HG02943 (cell line): ENCODE results near the gene PNPLA5.
"Not testable (repeated sequence)": the region's sequence is repeated elsewhere in the genome, so short reads cannot be mapped to it uniquely, and the experiment has no call there.

ENCODE experiments used
- ATAC-seq: cut with Tn5 transposase; IDR thresholded peaks from one replicate; pipeline ENCODE4 v1.9.1; 2021; ENCODE audit warnings: mild to moderate bottlenecking, low read depth, moderate library complexity; ENCODE audit not compliant: unreplicated experiment

Gene PNPLA5

DNA sequence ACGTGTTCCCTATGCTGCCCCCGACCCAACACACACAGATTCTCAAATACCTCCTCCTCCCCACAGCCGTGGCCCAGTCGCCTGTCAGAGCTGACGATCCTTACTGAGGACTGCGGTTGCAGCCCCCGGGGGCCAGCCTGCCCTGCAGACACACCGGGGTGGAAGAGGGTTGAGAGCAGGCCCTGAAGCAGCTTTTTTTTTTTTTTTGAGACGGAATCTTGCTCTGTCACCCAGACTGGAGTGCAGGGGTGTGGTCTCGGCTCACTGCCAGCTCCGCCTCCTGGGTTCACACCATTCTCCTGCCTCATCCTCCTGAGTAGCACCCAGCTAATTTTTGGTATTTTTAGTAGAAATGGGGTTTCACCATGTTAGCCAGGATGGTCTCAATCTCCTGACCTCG is 11.2 kb upstream of the PNPLA5 start:
- ATAC-seq, result not testable (repeated sequence)

DNA sequence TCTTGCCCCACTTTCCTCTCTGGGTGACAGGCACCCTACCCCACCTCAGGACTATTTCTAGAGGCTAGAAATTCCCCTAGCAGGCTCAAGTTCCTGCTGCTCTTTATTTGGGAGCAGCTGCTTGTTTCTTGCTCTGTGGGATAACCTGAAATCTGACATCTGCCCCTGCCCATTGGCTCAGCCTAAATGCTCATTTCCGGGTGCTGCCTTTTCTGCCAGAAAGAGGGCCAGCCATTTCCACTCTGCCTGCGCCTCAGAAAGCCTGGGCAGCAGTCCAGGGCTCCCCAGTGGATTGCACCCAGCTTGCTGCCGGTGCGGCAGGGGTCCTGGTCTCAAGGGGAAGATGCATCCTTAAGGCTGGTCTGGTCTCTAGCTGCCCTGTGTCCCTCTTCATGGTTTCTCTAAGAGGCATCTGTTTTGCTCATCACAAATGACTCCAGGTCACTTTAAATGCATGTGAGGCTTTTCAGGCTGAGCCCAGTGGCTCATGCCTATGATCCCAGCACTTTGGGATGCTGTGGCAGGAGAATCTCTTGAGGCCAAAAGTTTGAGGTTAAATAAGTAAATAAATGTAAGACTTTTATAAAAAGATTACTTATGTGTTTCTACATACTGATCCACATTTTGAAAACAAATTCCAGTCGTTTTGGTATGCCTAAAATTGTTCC is 10.3 kb upstream of the PNPLA5 start:
- no peak for ATAC-seq

DNA sequence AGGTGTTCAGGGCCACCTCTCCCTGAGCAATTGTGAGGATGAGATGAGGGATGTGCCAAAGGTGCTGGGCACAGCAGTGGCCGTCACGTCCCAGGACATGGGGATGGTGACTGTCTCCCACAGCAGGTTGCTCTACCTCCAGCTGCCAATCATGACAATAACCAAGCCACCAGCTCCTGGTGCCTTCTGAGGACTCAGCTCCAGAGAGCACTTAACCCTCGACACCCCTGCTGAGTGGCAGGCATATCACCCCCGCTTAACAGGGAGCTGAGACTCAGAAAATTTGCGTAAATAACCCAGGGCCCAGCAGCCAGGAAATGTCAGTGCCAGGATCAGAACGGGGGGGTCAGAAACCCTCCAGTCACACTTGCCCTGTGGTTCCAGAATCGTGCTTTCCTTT is 8.4 kb upstream of the PNPLA5 start:
- no peak for ATAC-seq

DNA sequence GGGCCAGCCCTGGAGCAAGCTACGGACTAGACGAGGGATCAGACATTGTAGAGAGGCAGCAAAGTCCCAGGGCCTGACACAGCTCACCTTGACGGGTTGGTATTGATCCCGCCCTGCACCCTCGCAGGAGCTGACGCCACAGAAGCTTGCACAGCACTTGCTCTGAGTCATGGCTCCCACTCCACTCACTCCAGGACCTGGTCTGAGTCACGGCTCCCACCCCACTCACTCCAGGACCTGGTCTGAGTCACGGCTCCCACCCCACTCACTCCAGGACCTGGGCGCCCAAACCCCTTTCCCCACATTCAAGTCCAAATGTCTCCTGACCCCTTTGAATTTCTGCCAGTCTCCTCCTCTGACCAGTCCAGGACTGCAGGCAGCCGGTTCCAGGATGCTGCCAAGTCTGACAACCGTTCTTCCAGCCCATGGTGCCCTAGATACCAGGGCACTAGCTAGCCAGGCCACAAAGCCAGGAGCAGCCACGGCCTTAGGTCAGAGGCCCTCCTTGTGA is 6.0 kb upstream of the PNPLA5 start:
- no peak for ATAC-seq

DNA sequence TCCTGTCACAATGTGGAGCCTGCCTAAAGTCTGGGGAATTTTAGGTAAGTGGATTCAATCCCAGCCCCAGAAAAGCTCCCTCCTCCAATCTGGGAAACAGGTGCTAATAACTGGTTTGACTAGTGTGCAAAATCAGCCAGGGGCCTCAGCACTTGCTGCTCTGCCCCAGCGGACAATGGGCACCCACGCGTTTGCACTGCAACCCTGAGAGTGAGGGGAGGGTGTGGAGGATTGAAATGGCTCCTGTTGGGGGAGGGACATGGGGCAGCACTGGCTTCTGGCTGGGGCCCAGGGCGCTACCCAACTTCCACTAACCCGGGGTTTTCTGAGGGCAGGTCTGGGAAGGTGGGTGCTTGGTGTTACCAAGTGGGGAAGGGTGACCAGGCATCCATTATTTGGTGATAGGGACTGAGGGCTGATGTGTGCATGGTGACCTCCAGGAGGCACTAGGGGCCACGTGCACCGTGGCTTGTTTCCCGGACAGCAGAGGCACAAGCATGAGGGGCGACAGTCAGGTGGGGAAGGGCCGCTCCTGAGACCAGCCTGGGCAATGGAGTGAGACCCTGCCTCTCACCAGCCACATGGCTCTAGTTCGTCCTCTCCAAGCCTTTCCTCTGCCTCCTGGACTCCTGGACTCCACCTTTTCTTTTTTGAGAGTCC is 4.3 kb upstream of the PNPLA5 start:
- no peak for ATAC-seq

DNA sequence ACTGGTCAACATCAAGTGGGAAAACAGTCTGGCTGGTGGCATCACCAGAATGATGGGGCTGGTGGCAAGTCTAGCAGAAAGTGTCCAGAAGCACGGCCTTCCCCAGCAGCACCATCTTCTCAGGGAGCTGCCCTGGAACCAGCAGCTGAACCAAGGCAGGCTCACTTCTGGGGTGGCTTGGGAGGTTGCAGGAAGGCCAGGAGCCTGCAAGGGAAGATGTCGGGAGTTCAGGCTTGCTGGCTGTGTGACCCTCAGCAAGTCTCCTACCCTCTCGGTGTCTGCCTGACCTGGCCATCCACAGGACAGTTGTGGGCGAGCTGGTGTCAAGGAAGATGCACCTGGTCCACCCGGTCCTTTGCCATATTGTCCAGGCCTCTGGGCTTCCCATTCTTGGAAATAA is 2.3 kb upstream of the PNPLA5 start:
- ATAC-seq, result no peak

DNA sequence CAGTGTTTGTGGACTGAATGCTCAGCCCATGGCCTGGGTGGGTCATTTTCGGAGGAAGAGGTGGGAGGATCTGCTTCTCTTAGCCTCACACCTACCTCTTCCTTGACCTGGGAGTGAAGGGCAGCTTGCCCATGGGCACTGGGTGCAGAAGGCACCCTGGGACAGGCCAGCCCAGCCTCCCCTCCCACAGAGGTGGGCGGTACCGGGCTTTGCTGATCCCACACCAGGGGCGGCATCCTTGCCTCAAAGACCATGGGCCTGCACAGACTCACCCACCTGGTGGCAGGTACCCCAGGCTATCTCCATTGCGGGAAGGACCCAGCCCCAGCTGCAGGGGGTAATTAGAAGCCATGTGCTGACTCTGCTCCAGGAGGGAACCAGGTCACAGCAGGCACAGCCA is 1.5 kb upstream of the PNPLA5 start:
- no peak for ATAC-seq

DNA sequence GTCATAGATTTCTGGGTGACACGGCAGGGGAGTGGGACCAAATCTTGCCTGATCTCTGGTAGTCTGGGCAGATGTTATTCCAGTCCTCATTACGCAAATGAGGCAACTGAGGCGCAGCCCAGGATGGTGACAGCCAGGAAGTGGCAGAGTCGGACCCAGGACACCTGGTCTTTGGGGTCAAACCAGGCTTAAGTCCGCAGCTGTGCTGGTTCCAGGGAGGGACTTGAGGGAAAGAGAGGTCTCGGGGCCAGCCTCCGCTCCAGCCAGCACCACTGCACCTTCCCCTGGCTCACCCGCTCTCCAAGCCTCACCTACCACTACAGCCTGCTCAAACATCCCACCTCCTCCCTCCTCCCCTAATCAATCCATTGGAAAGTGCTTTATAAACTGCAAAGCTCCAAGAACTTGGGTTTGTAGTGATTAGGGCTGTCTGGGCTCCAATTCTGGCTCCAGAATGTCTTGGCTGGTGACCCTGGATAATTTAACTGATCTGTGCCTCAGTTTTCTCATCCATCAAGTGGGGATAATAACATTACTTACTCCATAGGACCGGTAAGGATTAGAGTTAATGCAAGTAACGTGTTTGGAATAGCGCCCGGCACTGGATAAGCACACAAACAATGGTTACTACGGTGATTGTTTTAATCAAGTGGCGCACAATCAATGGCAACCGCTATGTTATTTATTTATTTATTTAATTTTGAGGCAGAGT is 526 bp upstream of the PNPLA5 start:
- no peak for ATAC-seq

DNA sequence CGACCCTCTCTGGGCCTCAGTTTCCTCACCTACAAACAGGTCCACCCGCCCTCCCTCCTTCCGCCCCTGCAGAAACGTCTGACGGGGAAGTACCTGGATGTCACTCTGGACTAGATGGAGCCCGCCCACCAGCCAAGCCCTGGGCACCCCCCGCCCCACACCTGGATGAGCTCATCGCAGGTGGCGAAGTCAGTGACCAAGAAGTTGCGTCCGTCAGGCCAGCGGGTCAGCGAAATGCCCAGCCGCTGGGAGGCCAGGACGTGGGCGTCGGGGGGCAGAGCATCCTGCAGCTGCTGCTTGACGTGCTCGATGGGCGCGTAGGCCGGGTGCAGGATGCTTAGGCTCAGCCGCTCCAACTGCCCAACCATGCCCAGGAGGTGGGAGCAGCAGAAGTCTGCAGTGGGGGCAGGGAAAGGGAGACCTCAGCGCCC is 897 bp downstream of the PNPLA5 start:
- ATAC-seq, result no peak

DNA sequence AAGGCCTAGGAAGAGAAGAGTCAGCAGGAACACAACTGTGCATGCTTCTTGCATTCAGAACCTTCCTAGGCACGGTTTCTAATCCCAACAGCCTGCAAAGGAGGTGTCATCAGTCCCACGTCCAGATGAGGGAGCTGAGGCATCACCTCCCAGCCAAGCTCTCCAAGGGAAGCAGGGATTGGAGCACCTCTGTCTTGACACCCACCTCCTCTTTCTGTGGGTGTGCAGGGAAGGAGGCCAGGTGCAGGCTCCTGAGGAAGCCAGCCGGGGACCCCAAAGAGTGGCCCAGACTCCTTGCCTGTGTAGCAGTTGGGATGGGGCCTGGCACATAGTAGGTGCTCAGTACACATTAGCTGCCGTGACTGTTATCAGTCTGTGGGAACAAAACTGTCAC is 2.0 kb downstream of the PNPLA5 start:
- no peak for ATAC-seq

DNA sequence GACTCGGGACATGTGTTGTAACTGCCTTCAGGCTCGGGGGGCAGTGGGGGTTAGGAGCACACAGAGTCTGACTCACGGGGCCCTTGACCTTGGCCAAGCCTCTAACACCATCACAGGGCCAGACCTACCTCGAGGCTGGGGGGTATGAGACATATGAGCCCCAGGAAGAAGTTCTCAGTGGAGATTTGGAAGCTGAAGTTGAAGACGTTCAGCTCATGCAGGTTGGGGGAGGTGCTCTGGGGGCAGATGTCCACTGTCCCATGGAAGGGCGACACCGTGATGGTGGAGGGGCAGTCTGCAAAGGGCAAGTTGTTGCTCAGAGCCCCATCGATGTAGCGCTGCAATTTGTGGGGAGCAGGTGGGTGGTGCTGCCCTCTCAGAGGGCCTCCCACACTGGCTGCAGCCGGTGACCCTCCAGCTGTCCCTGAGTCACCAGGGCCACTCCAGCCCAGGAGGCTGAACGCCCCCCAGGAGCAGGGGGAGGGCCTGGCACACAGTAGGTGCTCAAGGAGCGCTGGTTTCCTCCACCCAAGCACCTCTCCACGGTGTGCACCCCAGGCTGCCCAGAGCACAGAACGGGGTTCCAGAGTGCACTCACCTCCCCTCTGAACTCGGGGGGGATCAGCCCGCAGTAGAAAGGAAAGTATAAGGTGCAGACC is 2.5 kb downstream of the PNPLA5 start:
- no peak for ATAC-seq

DNA sequence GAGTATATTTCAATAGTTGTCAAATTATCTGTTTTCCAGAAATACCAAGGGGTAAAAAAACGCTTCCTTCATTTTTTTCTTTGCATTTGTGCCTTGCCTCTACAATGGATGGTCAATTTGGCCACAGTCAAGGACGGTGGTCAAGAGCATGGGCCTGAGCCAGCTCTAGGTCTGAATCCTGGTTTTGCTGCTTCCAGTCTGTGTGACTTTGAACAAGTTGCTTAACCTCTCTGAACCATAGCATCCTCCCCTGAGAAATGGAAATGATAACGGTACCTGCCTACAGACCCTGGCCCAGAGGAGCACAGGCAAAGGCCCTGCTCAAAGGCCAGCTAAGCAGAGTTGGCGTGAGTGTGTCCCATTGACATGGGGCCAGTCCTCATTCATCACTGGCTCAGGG is 3.1 kb downstream of the PNPLA5 start:
- ATAC-seq, result no peak

DNA sequence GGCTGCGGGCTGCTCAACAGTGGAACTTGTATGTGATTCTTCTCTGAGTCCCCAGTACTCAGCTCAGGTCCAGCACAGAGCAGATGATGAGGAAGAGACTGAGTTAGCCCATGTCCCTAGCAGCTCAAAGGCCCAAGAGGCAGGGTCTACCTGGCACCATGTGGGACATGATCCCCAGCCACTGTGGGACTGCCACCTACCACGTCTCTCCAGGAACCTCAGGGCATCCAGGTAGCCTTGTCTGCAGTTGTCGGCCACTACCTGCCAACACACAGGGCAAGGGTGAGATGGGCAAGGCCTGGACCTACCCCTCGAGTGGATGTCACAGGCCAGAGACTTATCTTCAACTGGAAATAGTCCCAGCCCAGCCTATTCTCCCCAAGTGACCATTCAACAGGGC is 4.4 kb downstream of the PNPLA5 start:
- ATAC-seq, result no peak

DNA sequence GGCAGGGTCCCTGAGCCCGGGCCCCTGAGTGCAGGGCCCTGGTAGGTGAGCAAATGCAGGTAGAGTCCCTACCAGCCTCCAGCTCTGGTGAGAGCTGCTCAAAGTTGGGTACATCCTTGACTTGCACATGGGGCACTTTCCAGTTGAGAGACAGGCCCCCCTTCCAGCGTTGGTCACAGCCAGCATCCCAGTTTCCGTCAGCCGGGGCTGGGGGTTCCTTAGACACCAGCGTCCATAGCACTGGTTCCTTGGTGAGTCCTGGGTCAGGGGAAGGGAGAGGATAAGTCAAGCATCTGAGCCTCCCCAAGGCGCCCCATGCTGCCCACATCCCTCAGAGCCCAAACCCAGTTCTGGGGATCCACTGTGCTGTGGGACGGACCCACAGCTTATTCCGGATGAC is 5.6 kb downstream of the PNPLA5 start:
- ATAC-seq, result no peak

DNA sequence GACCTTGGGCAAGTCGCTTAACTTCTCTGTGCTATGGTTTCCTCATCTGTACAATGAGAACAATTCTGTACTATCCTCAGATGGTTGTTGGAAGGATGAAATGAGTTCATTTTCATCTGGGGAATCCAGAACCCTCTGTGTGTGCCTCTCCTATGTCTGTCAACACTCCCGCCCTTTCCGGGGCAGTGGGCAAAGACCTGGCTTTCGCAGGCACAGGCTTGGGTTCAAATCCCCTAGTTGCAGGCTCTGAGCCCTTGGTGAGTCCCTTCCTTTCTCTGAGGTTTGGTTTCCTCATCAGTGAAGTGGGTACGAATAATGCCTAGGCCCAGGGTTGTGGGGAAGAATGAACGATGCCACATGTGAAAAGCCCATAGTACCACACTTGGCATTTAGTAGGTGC is 6.0 kb downstream of the PNPLA5 start:
- ATAC-seq, result no peak

DNA sequence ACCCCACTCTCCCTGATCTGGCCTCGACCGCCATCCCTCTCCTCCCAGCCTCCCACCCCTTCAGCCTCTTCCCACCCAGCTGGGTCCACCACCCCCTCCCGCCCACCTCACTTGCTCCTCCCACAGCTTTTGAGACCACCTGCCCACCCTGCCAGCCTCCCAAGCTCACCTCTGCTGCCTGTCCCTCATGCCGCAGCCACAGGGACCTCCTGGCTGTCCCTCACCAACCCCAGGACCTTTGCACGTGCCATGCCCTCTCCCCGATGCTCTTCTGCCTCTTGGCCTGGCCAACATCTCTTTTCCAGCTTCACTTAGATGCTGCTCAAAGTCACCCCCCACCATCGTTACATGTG is 6.5 kb downstream of the PNPLA5 start:
- ATAC-seq, result no peak

DNA sequence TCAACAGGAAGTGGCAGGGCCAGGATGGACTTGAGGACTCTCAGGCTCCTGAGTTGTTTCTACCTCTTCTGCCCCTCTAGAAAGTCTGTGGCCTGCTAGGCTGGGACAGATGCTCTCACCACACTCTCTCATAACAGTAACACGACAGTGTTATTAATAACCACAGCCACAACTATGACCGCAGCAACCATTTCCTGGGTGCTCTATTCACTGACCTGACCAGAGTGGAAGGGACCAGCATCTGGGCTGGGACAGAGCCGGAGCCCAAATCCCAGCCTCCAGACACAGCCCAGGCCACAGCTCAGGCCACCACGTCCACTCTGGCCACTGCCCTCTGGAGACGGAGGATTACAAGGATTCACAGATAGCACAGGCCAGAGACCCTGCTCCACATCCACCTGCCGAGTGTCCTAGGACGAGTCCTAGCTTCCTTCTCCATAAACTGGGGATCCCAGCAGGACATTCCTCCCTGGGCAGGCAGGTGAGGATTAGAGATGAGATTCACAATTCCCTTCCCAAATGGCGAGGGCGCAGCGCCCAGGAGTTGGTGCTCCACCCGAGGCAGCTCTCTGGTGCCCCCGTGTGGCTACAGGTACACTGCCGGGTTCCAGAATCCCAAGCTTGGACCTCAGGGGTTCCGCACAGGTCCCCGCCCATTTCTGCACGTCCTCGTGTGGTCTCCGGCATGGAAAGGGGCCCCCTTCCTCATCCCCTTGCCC is 7.1 kb downstream of the PNPLA5 start:
- peak; percentile 62 for ATAC-seq

DNA sequence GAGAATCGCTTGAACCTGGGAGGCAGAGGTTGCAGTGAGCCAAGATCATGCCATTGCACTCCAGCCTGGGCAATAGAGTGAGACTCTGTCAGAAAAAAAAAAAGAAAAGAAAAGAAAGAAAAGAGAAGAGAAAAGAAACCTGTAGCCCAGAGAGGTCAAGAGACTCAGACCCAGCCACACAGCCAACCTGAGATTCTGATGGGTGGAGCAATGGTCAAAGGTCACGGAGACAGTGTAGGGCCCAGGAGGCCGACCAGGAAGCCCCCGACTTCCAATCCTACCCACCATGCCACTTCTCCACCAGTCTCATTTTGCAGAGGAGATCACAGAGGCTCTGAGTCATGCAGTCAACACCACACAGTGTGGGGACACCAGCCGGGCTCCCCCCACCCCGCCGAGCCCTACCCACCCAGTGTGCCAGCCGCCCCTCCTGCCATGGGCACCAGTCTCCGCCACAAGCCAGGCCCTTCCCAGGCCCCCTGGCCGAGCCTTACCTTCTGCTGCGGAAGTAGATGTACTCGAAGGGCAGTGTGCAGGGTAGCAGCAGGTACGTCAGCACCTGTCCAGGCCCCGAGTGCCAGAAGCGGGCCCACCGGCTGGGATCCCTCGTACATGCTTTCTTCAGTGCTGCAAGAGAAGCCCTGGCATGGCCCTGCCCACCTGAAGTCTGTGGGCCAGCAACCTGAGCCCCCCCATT is 7.9 kb downstream of the PNPLA5 start:
- ATAC-seq, result no peak

DNA sequence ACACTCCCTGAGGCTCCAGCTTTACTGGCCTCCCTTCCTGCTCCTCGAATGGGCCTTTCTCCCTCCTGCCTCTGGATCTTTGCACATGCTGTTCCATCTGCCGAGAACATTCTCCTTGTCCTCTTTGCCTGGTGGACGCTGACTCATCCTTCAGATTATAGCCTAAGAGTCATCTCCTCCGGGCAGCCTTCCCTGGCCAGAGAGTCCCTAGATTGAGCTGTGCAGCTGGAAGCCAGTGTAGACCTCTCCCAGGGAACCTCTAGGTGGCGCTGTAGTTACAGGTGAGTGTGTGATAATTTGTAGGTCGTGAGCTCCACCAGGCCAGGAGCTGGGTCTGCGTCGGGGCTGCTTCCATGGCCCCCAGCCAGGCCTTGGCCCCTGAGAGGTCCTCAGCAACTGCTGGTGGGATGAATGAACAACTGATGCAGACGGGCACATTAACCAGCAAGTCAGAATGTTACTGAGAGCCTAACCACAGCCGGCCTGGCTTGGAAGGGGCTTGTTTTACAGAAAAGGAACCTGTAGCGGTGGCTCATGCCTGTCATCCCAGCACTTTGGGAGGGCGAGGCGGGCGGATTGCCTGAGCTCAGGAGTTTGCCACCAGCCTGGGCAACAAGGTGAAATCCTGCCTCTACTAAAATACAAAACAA is 8.7 kb downstream of the PNPLA5 start:
- ATAC-seq, result no peak
